Activated CD8-positive, alpha-beta memory T cell treated with anti-CD3 and anti-CD28 coated beads, Interleukin-2, amount 50 U/mL, for 24 hours (primary cell): Measurements from ENCODE around the gene LGMN.
"Not testable (repeated sequence)": the region's sequence is repeated elsewhere in the genome, so short reads cannot be mapped to it uniquely, and the experiment has no call there.

Experiments used
- DNase-seq: peaks from one replicate; pipeline ENCODE4 v3.0.0-alpha.2; 2020; ENCODE audit errors: extremely low read depth

LGMN gene

GRCh38 chr14:92748259-92749016, at the start of gene LGMN:
TSS of gene LGMN (minus strand) at chr14:92748627. CDS start at chr14:92732786, 15,841 bp downstream.
- DNase-seq, result peak; percentile 44

DNA sequence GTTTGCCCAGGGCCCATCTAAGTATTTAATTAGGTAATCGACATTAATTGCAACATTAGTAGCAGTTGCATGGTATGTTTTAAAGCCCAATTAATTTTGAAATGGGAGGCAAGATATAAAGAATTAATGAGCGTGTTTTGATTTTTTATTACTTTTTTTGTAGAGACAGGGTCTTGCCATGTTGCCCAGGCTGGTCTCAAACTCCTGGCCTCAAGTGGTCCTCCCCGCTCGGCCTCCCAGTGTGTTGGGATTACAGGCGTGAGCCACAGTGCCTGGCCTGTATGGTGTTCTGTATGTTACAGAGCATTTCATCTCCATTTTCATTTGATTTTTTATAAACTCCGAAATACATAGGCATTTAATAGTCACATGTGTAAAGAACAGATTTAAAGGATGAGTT, 46.5 kb upstream of the LGMN start:
- no peak for DNase-seq

GRCh38 chr14:92794547-92794941, 46.1 kb upstream of the LGMN start:
- DNase-seq, result no peak

DNA sequence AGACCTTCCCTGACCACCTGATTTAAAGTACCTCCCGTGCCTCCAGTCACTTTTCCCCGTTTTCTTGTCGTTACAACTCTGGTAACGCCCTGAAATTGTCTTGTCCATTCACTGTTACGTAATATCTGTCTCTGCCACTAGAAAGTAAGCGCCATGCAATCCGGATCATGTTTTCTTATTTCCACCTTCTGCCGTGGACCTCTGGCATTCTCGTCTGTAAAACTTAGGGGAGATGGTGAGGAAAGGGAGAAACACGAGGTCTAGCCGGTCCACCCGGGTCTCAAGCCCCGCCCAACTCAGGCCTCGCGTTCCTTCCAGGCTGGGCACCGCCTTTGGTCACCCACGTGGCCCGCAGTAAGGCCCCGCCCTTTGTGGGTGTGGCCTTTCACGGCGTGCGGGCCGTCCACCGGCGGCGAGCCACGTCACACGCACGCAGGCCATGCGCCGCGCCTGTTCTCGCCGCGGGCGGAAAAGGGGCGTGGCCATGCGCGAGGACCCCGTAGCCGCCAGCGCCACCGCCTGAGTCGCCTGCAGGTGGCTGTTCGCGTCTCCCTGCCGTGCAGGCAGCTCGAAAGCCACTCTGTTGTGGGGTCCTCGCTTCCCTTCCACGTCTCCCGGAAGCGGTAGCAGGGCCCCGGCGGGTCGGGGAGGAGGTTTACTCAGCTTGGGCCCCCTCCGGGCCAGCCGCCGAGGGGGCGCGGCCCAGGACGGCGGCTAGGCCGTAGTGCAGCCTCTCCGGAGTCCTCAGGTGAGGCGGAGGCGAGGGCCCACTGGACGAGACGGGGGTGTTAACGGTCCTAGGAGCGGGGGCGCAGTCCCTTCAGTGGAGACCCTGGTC, 45.5 kb upstream of the LGMN start, which contains the start of gene GOLGA5:
GOLGA5 (plus strand) TSS at position 597 of the 838 bp plus-strand sequence. CDS start 3,133 bp downstream, outside the sequence.
- DNase-seq, result peak; percentile 90

- DNase-seq, result no peak
These were observed 44.5 kb upstream of the LGMN start for GRCh38 chr14:92792885-92793284.

GRCh38 chr14:92789457-92790089, 41.1 kb upstream of the LGMN start:
- DNase-seq, result no peak

GRCh38 chr14:92787554-92787953, 39.1 kb upstream of the LGMN start:
- DNase-seq, result no peak

GRCh38 chr14:92786427-92786756, 38.0 kb upstream of the LGMN start:
- DNase-seq, result no peak

DNA sequence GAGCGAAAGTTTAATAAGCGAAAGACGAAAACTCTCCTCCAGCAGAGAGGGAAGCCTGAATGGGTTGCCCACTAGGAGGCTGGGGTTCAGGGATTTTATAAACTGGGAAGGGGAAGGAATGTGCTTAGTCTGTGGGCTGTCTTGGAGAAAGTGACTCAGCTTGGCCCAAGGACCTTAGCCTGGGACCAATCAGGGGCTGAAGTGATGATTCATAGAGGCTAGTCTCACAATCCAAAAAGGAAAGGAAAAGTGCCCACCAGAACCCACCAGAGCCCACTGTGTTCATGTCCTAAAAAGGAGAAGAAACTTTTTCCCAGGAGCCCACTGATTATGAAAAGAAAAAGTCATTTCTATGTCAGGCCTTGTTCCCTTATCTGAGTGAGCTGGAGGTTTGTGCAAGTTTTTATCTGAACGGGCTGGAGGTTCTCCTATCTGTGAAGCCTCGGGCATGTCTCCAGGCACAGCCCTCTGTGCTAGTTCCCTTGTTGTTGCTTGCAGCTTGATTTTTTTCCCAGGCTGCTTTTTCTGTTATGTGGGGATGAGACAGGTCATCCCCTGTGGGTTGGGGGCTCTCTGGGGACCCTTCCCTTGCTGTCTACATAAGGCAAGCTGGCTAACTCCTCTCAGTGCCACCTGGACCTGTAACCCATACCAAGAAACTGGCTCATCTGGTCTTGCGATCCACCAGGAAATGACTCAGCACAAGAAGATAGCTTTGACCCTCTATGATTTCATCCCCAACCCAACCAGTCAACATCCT, 37.4 kb upstream of the LGMN start:
- no peak for DNase-seq

DNA sequence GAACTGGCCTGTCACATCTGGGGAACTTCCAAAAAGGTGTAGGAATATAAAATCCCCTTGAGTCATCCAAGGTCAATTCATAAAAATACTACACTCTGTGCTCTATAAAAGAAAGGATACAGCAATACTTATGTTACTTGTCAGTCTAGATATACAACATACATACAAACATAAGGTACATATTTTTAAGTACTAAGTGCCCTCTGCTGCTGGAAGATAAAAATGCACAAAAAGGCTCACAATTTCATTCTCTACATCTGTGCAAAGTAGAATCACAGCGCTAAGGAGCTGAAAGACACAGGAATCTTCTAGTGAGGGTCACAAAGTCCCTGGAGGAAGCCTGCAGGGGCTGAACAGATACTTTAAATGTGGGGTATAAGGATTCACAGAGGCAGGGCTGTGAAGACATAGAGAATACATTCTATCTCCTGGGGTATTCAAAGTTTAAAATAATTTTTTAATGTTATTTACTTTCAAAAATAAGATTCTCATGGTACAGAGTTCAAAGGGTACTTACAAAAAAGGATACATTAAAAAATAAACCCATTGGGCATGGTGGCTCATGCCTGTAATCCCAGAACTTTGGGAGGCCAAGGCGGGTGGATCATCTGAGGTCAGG, 35.5 kb upstream of the LGMN start:
- no peak for DNase-seq

- DNase-seq, result no peak
These were observed 32.9 kb upstream of the LGMN start for GRCh38 chr14:92781350-92781749.

DNA sequence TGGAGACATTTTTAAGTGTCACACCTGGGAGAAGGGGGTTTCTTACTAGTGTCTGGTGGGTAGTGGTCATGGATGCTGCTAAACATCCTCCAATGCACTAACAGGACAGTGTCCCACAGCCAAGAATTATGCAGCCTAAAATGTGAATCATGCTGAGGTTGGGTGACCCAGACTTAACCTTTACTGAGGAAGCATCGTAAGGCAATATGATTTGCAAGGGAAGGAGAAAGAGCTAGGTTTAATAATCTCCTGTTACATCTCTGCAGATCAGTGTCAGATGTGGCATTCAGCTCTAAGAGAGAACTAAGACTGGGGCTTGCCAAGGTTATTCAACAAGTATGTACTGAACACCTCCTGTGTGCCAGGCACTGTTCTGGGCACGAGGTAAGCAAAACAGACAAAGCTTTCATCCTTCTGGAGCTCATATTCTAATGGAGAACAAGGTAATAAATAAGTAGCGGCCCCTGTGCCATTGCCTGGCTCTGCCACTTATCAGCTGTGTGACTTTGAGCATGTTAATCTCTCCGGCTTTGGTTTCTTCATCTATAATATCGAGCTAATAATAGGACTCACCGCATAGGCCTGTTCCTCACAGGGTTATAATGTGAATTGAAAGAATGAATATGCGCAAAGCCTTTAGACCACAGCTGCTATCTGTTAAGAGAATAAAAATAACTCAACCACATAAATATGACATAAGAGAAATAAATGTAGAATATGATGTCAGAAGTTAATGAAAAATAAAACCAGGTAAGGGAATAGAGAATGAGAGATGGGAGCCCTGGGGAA, 32.2 kb upstream of the LGMN start:
- DNase-seq, result no peak

DNA sequence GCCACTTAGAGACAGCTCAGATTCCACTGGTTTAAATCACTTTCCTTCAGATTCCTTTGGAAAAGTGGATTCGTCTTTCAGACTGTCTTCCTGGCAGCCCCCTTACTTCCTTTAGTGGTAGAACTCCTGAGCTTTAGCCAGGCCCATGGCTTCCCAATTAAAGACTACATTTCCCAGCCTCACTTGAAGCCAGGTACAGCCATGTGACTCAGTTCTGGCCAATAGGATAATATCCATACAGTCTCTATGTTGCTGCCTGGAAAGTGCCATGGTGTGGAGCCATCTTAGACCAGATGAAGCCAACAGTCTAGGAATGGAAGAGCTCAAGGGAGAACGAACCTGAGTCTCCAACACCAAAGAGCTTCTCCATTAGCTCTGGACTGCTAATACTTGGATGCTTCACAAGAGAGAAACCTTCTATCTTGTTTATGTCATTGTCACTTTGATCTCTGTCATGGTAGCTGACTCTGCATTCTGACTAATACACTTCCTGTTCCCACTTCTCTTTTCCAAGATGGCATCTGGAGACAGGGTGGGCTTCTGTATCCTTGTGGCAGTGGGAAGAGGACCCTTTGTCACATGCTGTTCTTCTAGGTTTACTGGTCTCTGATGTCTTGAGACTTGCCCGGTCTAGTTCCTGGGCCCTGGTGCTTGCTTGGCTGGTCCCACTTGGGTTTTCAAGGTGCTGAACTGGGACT, 30.6 kb upstream of the LGMN start:
- not testable (repeated sequence) for DNase-seq

- not testable (repeated sequence) for DNase-seq
These were observed 26.9 kb upstream of the LGMN start for GRCh38 chr14:92775292-92775691.

- no peak for DNase-seq
These were observed 26.1 kb upstream of the LGMN start for GRCh38 chr14:92774572-92774971.

DNA sequence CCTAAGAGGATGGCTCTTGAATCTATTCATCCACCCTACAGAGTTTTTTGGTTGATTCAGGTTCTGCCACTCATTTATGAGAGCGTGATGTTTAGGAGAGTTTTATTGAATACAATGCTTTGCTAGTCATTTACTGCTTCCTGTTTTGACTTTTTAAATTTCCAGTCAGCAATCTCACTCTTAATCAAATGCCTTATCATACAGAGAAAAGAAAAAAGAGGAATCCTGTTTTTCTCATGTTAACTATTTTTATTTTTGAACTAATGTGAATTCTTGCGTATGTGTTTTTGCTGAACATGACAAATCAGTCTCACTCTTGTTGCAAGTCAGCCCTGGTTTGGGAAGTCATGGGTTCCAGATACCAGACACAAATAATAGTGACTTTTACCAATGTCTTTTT, 22.1 kb upstream of the LGMN start:
- DNase-seq, result no peak

- DNase-seq, result no peak
These were observed 20.4 kb upstream of the LGMN start for GRCh38 chr14:92768795-92769194.

- not testable (repeated sequence) for DNase-seq
These were observed 19.8 kb upstream of the LGMN start for GRCh38 chr14:92768236-92768635.

DNA sequence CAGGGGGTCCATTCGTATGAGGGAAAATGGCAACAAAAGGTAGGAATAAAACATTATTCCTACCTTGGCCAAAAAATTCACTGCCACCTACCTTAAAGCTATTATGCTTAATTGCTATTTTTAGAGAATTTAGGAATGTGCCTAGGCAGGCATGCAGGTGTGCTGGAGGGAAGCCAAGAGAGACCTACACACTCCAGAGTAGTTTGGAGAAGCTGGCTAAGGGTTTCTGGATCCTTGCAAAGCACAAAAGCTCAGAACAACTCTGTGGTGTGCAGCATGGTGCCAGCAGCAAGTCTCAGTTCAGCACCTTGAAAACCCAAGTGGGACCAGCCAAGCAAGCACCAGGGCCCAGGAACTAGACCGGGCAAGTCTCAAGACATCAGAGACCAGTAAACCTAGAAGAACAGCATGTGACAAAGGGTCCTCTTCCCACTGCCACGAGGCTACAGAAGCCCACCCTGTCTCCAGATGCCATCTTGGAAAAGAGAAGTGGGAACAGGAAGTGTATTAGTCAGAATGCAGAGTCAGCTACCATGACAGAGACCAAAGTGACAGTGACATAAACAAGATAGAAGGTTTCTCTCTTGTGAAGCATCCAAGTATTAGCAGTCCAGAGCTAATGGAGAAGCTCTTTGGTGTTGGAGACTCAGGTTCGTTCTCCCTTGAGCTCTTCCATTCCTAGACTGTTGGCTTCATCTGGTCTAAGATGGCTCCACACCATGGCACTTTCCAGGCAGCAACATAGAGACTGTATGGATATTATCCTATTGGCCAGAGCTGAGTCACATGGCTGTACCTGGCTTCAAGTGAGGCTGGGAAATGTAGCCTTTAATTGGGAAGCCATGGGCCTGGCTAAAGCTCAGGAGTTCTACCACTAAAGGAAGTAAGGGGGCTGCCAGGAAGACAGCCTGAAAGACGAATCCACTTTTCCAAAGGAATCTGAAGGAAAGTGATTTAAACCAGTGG, 15.5 kb upstream of the LGMN start:
- not testable (repeated sequence) for DNase-seq
